ENCODE data around the gene LAMB1.

GRCh38 chr7:107999779-108000560 is 3.0 kb downstream of the LAMB1 start:
- TF ChIP-seq CTCF (IDR thresholded peaks at IDR 0.05): no peak
- TF ChIP-seq TEAD4 (CRISPR knock-in tag; IDR thresholded peaks at IDR 0.05): no peak
- TF ChIP-seq NFE2L1 (CRISPR knock-in tag; IDR thresholded peaks at IDR 0.05): no peak
- no peak for TF ChIP-seq NFATC4 (CRISPR knock-in tag; IDR thresholded peaks at IDR 0.05)
- no peak for TF ChIP-seq E2F4 (CRISPR knock-in tag; IDR thresholded peaks at IDR 0.05; ENCODE audit: borderline replicate concordance, low read depth)
- no peak for TF ChIP-seq RELA (CRISPR knock-in tag; IDR thresholded peaks at IDR 0.05; ENCODE audit: borderline replicate concordance)
- TF ChIP-seq, protein P1, sequence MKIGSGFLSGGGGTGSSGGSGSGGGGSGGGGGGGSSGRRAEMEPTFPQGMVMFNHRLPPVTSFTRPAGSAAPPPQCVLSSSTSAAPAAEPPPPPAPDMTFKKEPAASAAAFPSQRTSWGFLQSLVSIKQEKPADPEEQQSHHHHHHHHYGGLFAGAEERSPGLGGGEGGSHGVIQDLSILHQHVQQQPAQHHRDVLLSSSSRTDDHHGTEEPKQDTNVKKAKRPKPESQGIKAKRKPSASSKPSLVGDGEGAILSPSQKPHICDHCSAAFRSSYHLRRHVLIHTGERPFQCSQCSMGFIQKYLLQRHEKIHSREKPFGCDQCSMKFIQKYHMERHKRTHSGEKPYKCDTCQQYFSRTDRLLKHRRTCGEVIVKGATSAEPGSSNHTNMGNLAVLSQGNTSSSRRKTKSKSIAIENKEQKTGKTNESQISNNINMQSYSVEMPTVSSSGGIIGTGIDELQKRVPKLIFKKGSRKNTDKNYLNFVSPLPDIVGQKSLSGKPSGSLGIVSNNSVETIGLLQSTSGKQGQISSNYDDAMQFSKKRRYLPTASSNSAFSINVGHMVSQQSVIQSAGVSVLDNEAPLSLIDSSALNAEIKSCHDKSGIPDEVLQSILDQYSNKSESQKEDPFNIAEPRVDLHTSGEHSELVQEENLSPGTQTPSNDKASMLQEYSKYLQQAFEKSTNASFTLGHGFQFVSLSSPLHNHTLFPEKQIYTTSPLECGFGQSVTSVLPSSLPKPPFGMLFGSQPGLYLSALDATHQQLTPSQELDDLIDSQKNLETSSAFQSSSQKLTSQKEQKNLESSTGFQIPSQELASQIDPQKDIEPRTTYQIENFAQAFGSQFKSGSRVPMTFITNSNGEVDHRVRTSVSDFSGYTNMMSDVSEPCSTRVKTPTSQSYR (CRISPR knock-in tag; IDR thresholded peaks at IDR 0.05): no peak
- no peak for TF ChIP-seq JUN (CRISPR knock-in tag; IDR thresholded peaks at IDR 0.05)
- TF ChIP-seq FOXP4 (CRISPR knock-in tag; IDR thresholded peaks at IDR 0.05): no peak
- TF ChIP-seq ELF4 (CRISPR knock-in tag; IDR thresholded peaks at IDR 0.05; ENCODE audit: low read depth): no peak
- TF ChIP-seq NR2C2 (CRISPR knock-in tag; IDR thresholded peaks at IDR 0.05): no peak
